MM.1S (cell line): ENCODE results near the gene PTTG2.

Source experiments
- CTCF ChIP-seq: fragments of 300-600 bp; sonication (generic); IDR thresholded peaks from 2 replicates; pipeline ENCODE4 v1.5.1; 2016; ENCODE audit warnings: antibody characterized with exemption, low read length, mixed read lengths
- EZH2 ChIP-seq: fragments of 300-600 bp; sonication (generic); optimal IDR thresholded peaks from 2 replicates; pipeline ENCODE3; 2017; ENCODE audit warnings: low read depth, mild to moderate bottlenecking, antibody characterized with exemption, low read length, mixed read lengths
- EZH2phosphoT487 ChIP-seq: fragments of 300-600 bp; sonication (generic); IDR thresholded peaks from 2 replicates; pipeline ENCODE4 v1.6.1; 2018; ENCODE audit warnings: antibody characterized with exemption, low read length

- TF ChIP-seq CTCF (no peak), EZH2 (no peak), EZH2phosphoT487 (no peak)
These were observed 18.2 kb downstream of the PTTG2 start for GRCh38 chr4:37978248-37978924.
